Measurements from ENCODE around the gene CLEC4C.
"Not testable (repeated sequence)": the region's sequence is repeated elsewhere in the genome, so short reads cannot be mapped to it uniquely, and the experiment has no call there.

The CLEC4C gene, protein sequence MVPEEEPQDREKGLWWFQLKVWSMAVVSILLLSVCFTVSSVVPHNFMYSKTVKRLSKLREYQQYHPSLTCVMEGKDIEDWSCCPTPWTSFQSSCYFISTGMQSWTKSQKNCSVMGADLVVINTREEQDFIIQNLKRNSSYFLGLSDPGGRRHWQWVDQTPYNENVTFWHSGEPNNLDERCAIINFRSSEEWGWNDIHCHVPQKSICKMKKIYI

DNA sequence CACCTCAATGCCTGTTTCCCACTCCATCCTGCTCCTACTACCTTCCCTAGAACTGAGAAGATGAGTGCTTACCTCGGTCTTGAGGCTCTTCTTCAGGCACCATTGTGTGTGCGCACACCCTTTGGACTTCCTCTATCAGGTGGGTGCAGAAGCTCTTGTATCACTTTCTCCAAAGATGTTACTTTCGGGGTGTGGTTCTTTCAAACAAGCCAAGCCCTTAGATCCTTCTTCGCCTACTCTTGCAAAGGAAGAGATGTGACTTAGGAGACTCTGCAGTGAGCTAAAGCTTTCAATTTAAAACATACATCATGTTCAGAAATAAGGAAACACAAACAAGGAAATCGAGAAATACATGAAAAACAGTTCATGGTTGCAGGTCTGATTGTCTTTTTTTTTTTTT is at the start of gene CLEC4C:
TSS of gene CLEC4C (minus strand) at position 130 of the 400 bp plus-strand sequence. CDS start at position 103, 27 bp downstream.
- no peak for DNase-seq

DNA sequence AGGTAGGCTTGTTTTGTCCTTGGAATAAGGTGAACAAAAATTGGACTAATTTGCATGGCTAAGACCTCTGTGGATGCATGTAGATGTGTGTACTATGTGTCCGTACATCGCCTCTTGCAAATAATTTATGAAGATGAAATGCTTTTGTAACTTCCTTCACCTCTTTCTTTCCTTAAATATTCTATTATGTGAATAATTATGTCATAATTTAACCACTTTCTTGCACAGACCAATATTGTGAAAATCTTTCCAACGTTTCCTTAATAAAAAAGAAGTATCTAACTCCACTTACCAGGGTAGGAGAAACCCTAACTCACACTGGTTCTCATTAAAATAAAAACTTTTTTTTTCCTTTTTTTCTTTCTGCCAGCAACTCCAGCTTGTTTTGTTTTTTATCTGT is 46.0 kb upstream of the CLEC4C start:
- DNase-seq = no peak

DNA sequence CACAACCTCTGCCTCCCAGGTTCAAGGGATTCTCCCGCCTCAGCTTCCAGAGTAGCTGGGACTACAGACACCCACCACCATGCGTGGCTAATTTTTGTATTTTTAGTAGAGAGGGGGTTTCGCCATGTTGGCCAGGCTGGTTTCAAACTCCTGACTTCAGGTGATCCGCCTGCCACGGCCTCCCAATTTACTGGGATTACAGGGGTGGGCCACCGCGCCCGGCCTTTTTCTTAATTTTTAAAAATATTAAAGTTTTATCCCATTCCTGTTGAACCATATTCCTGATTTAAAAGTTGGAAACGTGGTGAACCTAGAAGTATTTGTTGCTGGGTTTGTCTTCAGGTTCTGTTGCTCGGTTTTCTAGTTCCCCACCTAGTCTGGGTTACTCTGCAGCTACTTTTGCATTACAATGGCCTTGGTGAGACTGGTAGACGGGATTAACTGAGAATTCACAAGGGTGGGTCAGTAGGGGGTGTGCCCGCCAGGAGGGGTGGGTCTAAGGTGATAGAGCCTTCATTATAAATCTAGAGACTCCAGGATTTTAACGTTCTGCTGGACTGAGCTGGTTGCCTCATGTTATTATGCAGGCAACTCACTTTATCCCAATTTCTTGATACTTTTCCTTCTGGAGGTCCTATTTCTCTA is 41.8 kb upstream of the CLEC4C start, which contains the start of gene NANOG:
TSS of gene NANOG (plus strand) at position 519 of the 645 bp plus-strand sequence. CDS start 213 bp downstream, outside the sequence.
- not testable (repeated sequence) for DNase-seq

DNA sequence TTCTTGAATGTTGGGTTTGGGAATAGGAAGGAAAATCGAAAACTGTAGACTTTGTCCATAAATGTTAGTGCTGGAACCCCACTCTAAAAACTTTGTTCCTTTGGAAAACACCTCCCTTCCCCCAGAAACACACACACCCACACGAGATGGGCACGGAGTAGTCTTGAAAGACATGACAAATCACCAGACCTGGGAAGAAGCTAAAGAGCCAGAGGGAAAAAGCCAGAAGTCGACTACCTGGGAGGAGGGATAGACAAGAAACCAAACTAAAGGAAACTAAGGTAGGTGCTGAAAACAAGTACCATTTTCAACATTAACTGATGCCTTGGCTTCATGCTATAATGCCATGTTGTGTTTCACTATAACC is 41.1 kb upstream of the CLEC4C start:
- DNase-seq = no peak

DNA sequence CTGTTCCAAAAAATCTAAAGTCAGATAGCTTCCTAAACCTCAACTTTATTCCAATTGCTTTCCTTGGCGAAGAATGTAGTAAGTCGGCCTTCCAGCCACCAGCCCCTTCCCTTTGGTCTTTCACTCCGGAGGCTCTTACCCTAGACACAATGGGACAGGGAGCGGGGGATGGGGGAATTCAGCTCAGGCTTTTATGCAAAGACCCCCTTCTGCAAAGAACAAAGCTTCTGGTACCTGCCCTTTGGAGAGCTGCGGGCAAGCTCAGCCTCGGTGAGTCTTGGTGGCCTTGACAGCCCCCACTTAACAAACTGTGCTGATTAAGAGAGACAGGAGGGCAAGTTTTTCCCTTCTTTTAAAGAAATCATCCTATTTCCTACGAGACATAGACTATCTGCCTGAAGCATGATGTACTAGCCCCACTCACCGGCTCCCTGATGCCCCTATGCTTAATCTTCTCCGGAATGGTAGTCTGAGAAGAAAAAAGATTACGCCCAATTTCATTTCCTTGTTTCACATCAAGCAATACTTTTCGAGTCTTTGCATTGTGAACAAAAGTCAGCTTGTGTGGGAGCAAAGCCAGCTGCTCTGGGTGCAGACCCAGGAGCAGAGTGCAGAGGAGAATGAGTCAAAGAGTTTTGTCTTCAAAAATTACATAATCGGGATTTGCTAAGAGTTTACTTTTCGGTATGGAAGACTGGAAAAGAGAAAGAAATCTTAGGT is 40.6 kb upstream of the CLEC4C start:
- no peak for DNase-seq

DNA sequence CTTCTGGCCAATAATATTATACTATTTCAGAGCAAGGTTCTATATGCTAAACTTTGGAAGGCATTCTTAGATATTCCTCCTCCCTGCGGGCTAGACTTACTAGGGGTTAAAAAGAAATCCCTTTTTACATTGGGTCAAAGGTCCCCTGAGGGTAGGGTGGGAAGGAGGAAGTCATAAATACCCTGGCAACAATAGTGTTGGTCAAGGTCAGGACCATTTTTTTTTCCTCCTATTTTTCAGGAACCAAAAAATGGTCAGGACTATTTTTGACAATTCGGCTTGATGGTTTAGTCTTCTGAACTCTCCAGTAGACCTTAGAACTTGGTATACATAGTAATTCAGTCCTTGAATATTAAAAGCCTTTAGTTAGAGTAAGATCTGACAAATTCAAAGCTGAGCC is 37.5 kb upstream of the CLEC4C start:
- no peak for DNase-seq

DNA sequence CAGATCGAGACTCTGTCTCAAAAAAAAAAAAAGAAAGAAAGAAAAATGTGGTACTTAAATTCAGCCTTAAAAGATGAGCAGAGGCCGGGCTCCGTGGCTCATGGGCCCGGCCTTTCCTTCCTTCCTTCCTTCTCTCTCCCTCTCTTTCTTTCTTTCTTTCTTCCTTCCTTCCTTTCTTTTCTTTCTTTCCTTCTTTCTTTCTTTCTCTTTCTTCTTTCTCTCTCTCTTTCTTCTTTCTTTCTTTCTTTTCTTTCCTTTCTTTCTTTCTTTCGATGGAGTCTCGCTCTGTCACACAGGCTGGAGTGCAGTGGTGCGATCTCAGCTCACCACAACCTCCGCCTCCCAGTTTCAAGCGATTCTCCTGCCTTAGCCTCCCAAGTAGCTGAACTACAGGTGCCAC is 36.3 kb upstream of the CLEC4C start:
- DNase-seq = not testable (repeated sequence)

DNA sequence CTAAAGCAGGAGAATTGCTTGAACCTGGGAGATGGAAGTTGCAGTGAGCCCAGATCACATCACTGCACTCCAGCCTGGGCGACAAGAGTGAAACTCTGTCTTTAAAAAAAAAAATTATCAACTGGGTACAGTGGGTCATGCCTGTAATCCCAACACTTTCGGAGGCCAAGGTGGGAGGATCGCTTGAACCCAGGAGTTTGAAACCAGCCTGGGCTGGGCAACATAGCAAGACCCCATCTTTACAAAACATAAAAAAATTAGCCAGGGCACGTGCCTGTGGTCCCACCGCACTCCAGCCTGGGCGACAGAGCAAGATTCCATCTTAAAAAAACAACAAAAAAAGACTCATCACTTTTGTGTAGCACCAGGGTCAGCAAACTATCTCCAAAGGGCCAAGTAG is 34.9 kb upstream of the CLEC4C start:
- no peak for DNase-seq

DNA sequence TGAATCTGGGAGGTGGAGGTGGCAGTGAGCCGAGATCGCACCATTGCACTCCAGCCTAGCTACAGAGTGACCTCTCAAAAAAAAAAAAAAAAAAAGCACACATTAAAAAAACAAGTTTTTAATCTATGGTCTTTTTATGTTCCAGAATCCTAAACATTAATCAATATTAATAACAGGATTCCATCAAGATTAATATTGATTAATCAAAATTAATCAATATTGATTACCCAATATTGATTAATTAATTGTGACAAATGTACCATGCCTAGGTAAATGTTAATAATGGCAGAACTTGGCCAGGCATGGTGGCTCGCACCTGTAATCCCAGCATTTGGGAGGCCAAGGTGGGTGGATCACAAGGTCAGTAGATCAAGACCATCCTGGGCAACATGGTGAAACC is 34.1 kb upstream of the CLEC4C start:
- DNase-seq = no peak

DNA sequence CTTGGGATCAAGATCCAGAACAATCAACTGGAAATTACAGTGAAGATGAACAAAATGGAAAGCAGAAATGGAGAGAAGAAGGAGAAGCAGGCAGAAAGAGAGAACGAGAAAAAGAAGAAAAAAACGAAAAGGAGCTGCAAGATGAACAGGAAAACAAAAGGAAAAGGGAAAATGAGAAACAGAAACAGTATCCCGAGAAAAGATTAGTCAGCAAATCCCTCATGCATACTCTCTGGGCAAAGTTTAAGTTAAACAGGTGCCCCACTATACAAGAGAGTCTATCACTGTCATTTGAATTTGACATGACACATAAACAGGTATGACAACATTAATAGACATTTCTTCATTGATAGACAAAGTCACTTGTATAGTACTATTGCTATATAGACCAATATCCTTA is 22.8 kb upstream of the CLEC4C start:
- no peak for DNase-seq

DNA sequence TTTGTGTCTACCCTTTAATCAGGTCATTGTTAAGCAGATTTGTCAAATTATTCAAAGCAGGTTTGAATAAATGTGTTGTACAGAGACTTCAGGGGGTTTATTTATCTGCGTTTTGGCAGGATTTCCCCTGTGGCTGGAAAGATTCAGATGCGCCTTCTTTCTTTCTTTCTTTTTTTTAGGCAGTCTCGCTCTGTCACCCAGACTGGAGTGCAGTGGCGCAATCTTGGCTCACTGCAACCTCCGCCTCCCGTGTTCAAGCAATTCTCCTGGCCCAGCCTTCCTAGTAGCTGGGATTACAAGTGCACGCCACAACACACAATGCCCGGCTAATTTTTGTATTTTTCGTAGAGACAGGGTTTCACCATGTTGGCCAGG is 11.6 kb upstream of the CLEC4C start:
- no peak for DNase-seq

DNA sequence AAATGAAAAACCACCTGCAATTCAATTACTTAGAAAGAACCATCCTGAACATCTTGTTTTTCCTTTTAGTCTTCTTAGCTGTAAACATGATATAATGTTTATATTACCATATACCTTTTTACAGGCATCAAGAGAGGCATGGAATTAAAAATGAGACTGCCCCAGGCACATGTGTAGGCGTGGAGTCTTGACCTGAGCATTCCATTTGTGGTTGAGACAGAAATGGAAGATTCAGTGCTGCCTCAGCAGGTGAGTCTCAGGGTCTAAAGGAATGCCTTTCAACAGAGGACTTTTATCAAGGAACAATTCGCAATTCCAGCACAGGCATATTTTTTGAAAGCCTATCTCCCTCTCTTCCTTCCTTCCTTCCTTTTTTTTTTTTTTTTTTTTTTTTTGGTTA is 9.8 kb upstream of the CLEC4C start:
- DNase-seq = no peak

DNA sequence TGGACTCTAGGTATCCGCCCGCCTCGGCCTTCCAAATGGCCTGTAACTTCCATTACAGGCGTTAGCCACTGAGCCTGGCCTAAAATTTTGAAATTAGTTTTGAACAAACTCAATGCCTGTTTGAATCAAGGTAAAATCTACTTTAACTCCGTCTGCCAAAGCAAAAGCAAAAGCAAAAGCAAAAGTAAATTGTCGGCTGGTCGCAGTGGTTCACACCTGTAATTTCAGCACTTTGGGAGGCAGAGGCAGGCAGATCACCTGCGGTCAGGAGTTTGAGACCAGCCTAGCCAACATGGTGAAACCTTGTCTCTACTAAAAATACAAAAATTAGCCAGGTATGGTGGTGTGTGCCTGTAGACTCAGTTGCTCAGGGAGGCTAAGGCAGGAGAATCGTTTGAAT is 8.5 kb upstream of the CLEC4C start:
- not testable (repeated sequence) for DNase-seq

DNA sequence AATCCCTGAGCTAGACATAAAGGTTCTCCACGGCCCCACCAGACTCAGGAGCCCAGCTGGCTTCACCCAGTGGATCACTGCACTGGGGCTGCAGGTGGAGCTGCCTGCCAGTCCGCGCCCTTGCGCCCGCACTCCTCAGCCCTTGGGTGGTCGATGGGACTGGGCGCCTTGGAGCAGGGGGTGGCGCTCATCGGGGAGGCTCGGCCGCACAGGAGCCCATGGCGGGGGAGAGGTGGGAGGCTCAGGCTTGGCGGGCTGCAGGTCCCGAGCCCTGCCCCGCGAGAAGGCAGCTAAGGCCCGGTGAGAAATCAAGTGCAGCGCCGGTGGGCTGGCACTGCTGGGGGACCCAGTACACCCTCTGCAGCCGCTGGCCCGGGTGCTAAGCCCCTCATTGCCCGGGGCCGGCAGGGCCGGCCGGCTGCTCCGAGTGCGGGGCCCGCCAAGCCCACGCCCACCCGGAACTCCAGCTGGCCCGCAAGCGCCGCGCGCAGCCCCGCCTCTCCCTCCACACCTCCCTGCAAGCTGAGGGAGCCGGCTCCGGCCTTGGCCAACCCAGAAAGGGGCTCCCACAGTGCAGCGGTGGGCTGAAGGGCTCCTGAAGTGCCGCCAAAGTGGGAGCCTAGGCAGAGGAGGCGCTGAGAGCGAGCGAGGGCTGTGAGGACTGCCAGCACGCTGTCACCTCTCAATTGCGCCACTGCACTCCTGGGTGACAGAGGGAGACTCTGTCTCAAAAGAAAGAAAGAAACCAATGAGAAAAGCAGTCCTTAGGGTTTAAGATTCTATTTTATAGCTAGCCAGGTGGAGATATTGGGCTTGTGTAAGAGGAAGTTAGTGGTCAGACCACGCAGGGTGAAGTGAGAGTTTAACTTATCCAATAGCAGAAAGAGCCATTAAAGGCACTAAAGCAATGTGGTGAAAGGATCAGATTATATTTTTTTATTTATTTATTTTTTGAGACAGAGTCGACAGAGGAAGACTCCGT is 5.1 kb upstream of the CLEC4C start:
- not testable (repeated sequence) for DNase-seq

DNA sequence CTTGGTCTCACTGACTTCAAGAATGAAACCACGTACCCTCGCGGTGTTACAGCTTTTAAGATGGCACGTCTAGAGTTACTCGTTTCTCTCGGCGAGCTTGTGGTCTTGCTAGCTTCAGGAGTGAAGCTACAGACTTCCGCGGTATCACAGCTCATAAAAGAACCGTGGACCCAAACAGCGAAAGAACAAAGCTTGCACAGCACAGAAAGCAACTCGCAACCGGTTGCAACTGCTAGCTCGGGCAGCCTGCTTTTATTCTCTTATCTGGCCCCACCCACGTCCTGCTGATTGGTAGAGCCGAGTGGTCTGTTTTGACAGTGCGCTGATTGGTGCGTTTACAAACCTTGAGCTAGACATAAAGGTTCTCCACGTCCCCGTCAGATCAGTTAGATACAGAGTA is 4.2 kb upstream of the CLEC4C start:
- no peak for DNase-seq

DNA sequence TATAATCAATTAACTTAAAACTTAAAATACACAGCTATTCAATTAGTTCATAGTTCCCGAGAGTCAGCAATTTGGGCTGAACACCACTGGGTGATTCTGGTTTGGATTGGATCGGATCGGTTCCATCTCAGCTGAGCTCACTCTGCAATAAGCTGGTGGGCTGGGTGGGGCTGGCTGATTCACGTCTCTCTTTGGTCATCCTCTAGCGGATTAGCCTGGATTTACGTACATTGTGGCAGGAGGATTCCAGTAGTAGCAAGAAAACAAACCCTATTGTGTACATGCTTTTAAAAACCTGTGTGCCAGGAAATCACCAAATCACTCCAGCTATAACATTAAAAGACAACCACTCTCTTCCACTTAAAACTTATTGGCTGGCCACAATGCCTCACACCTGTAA is 3.2 kb upstream of the CLEC4C start:
- no peak for DNase-seq

DNA sequence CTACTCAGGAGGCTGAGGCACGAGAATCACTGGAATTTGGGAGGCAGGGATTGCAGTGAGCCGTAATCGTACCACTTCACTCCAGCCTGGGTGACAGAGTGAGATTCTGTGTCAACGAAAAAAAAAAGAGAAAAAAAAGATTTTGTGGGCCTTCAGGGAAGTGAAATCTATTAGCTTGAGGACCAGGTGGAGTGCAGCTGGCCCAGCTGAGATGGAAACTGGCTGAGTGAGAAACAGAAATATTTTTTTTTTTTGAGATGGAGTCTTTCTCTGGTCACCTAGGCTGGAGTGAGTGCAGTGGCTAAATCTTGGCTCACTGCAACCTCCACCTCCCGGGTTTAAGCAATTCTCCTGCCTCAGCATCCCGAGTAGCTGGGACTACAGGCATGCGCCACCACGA is 2.3 kb upstream of the CLEC4C start:
- no peak for DNase-seq

DNA sequence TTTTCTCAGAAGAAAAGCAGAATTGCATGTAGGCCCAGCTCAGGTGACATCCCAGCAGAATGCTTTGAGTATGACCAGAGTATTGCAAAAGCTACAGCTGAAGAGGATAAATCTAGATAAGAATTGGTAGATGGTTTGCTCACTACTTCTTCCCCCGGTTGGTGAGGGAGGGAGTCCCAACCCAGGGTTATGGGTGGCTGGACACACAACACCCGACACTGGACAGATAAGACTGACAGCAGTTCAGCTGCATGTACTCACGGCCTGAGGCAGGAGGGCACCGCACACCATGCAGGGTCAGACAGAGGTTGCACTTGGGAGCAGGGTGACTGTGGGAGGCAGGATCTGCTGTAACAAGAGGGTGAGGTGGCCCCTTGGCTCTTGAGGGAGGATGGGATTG is 1.7 kb upstream of the CLEC4C start:
- no peak for DNase-seq

DNA sequence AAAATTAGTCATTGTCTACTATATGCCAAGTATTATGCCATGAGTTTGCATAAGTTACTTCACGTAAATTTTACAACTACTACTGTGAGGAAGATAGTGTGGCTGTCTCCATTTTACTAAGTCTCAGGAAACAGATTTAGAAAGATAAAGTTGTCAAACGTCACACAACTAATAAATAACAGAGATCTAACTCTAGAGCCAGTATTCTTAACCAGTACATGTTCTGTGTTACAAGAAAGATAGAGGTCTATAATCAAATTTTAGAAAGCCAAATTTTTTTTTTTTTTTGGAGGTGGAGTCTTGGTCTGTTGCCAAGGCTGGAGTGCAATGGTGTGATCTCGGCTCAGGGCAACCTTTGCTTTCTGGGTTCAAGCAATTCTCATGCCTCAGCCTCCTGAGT is 14.2 kb downstream of the CLEC4C start:
- no peak for DNase-seq

DNA sequence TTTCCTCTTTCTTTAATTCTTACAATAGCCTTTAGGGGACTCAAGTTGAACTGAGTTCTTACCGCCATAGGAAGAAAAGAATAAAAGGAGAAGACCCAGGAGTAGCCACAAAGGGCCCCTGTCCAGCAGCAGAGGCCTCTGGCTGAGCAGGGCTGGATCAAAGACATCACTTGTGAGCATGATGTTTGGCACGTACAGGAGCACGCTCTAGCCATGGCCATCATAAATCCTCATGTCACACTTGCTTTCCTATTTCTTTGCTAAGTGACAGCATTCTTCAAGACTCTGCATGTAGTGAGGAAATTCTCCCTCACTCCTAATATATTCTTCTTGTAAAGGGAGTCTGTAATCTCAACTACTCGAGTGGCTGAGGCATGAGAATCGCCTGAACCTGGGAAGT is 15.7 kb downstream of the CLEC4C start:
- peak; percentile 5 for DNase-seq

DNA sequence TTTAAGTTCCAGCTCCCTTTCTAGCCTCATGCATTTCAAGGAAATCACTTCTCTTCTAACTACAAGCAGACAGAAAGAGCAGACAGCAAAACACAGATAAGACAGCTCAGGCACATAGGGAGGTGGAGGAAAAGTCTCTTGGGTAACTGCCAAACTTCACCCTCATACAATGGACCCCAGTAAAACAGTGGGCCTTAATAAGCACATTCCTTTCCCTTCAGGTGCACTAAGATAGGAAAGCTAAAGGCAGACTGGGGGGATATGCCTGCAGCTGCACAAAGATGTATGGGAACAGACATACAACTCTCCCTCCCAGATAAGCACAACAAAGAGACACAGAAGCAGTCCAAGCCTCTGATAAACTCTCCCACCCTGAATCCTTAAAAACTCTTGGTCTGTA is 16.2 kb downstream of the CLEC4C start:
- DNase-seq = not testable (repeated sequence)

DNA sequence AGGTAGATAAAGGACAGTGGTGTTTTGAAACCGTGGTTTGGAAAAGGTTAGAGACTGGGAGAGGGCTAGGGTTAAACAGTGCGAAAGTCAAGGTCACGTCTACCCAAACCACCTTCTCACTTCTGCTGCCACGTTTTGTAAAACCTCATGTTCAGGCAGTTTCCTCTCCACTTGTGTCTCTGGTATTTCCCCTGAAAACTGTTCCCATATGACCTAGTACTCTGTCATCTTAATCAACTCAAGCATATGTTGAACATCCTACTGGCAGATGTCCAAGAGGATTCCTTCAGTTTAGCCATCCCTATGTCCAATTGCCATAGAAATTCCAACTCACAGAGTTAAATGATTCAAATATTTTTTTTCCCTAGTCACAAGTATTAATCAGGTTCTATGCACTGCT is 17.4 kb downstream of the CLEC4C start:
- peak; percentile 65 for DNase-seq

DNA sequence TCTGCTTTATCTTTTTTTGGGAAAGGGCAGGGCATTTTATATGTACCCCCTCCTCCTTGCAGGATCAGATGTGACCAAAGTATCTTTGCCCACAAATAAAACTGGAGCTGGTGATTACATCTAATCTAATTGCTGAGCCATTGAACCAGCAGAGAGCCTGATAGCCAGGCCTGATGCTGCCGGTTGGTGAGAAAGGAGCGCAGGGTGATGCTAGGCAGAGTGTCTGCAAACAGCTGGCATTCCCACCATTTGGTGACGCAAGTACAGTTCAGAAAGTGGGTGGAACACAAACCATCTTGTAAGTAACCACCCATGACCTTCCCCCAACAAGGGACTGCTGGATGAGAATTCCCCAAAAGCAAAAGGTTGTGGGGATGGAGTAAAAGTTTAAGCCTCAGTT is 23.2 kb downstream of the CLEC4C start:
- DNase-seq = no peak

Measured in fibroblast of skin of right biceps (primary cell).